Mesenchymal stem cell (in vitro differentiated cells and primary cell): Measurements from ENCODE around the gene GMPR.
"Not testable (repeated sequence)": the region's sequence is repeated elsewhere in the genome, so short reads cannot be mapped to it uniquely, and the experiment has no call there.

Experiments used
- DNase-seq: peaks from one replicate; pipeline ENCODE4 v3.0.0-alpha.2; 2013
- H2AFZ ChIP-seq: one replicate; pipeline ENCODE4 v1.6.1; 2013; ENCODE audit warnings: low read depth, mild to moderate bottlenecking, control low read depth, inconsistent platforms, low read length, moderate library complexity
- H2AK5ac ChIP-seq: 2 replicates; pipeline ENCODE4 v1.6.1; 2013; ENCODE audit warnings: low read length, moderate library complexity, mild to moderate bottlenecking, inconsistent platforms; ENCODE audit not compliant: severe bottlenecking
- H2BK120ac ChIP-seq: one replicate; pipeline ENCODE4 v1.6.1; 2013; ENCODE audit warnings: low read depth, mild to moderate bottlenecking, inconsistent platforms, low read length, moderate library complexity
- H2BK12ac ChIP-seq, 2 experiments: one replicate each; pipeline ENCODE4 v1.6.1; 2013; ENCODE audit warnings: inconsistent platforms in 2 of 2, low read length in 2 of 2, mild to moderate bottlenecking in 2 of 2, moderate library complexity in 2 of 2, control low read depth in 1 of 2
- H2BK15ac ChIP-seq: one replicate; pipeline ENCODE4 v1.6.1; 2013; ENCODE audit warnings: mild to moderate bottlenecking, low read depth, inconsistent platforms; ENCODE audit not compliant: poor library complexity, severe bottlenecking
- H2BK5ac ChIP-seq: 2 replicates; pipeline ENCODE4 v1.6.1; 2013; ENCODE audit warnings: low read depth, mild to moderate bottlenecking, low read length, control low read depth, inconsistent platforms; ENCODE audit not compliant: poor library complexity, severe bottlenecking
- H3K14ac ChIP-seq, 2 experiments: one replicate each; pipeline ENCODE4 v1.6.1; 2013; ENCODE audit warnings: inconsistent platforms in 2 of 2, low read length in 2 of 2, control low read depth in 1 of 2, mild to moderate bottlenecking in 1 of 2, moderate library complexity in 1 of 2
- H3K18ac ChIP-seq, 2 experiments: one replicate each; pipeline ENCODE4 v1.6.1; 2013; ENCODE audit warnings: inconsistent platforms in 2 of 2, low read length in 2 of 2, control low read depth in 1 of 2, low read depth in 1 of 2, mild to moderate bottlenecking in 1 of 2
- H3K23ac ChIP-seq, 2 experiments: one replicate each; pipeline ENCODE4 v1.6.1; 2013; ENCODE audit warnings: inconsistent platforms in 2 of 2, low read length in 2 of 2, mild to moderate bottlenecking in 2 of 2, moderate library complexity in 2 of 2, control low read depth in 1 of 2
- H3K27ac ChIP-seq: 2 replicates; pipeline ENCODE4 v1.5.1; 2013; ENCODE audit warnings: mild to moderate bottlenecking, moderate library complexity, low read length, control low read depth, inconsistent platforms; ENCODE audit not compliant: poor library complexity, severe bottlenecking
- H3K27me3 ChIP-seq, 2 experiments: 2 replicates each; pipeline versions ENCODE4 v1.6.1 to v1.7.0; 2013; ENCODE audit warnings: low read length in 2 of 2, mild to moderate bottlenecking in 2 of 2, moderate library complexity in 2 of 2, control low read depth in 1 of 2, inconsistent platforms in 1 of 2; ENCODE audit not compliant: control insufficient read depth in 1 of 2, insufficient read depth in 1 of 2
- H3K36me3 ChIP-seq, 2 experiments: 2 replicates each; pipeline versions ENCODE4 v1.6.1 to v1.7.0; 2013; ENCODE audit warnings: low read length in 2 of 2, control low read depth in 1 of 2, inconsistent platforms in 1 of 2, low read depth in 1 of 2, mild to moderate bottlenecking in 1 of 2; ENCODE audit not compliant: insufficient read depth in 2 of 2, control insufficient read depth in 1 of 2
- H3K4ac ChIP-seq, 2 experiments: one replicate each; pipeline ENCODE4 v1.6.1; 2013; ENCODE audit warnings: inconsistent platforms in 2 of 2, low read length in 2 of 2, mild to moderate bottlenecking in 2 of 2, moderate library complexity in 2 of 2, control low read depth in 1 of 2, low read depth in 1 of 2
- H3K4me1 ChIP-seq: 2 replicates; pipeline ENCODE4 v1.6.1; 2013; ENCODE audit warnings: low read depth, low read length, control low read depth; ENCODE audit not compliant: control insufficient read depth, insufficient read depth
- H3K4me2 ChIP-seq: 2 replicates; pipeline ENCODE4 v1.6.1; 2013; ENCODE audit warnings: low read length, mild to moderate bottlenecking, inconsistent platforms; ENCODE audit not compliant: poor library complexity, severe bottlenecking
- H3K4me3 ChIP-seq, 2 experiments: 2 replicates each; pipeline versions ENCODE4 v1.5.1 to v1.7.0; 2013; ENCODE audit warnings: low read length in 2 of 2, mild to moderate bottlenecking in 2 of 2, control low read depth in 1 of 2, low read depth in 1 of 2; ENCODE audit not compliant: insufficient read depth in 1 of 2
- H3K79me1 ChIP-seq: replicated peaks from 2 replicates; pipeline ENCODE4 v1.6.1; 2013; ENCODE audit warnings: mild to moderate bottlenecking, control low read depth, low read length, inconsistent platforms; ENCODE audit not compliant: poor library complexity, severe bottlenecking
- H3K9ac ChIP-seq: 2 replicates; pipeline ENCODE4 v1.7.0; 2013; ENCODE audit warnings: mild to moderate bottlenecking, low read length, moderate library complexity
- H3K9me3 ChIP-seq: 2 replicates; pipeline ENCODE4 v1.7.0; 2013; ENCODE audit warnings: mild to moderate bottlenecking, low read length; ENCODE audit not compliant: control insufficient read depth
- H4K8ac ChIP-seq: one replicate; pipeline ENCODE4 v1.6.1; 2013; ENCODE audit warnings: inconsistent platforms, mild to moderate bottlenecking, low read length, moderate library complexity
- H4K91ac ChIP-seq: one replicate; pipeline ENCODE4 v1.6.1; 2013; ENCODE audit warnings: mild to moderate bottlenecking, low read length, inconsistent platforms
- WGBS: methylation state at CpG from one replicate; pipeline ENCODE4 v1.1.7; 2013; ENCODE audit warnings: mixed read lengths; 5-methylcytosine and 5-hydroxymethylcytosine counted together

Gene GMPR

GRCh38 chr6:16263464-16264099, 25.2 kb downstream of the GMPR start:
- not testable (repeated sequence) for DNase-seq, H2BK15ac ChIP-seq, H3K9ac ChIP-seq

GRCh38 chr6:16264785-16265184, 26.4 kb downstream of the GMPR start:
- WGBS, result 62% methylated on average over 2 of the region's 2 CpGs
- no peak overlapping the region for H2AFZ ChIP-seq

More at GRCh38 chr6:16263464-16264099, 25.2 kb downstream of the GMPR start:
- H3K4ac ChIP-seq, H3K9me3 ChIP-seq, H3K14ac ChIP-seq, H2AFZ ChIP-seq, H2BK120ac ChIP-seq, H3K23ac ChIP-seq, H2BK12ac ChIP-seq, H3K18ac ChIP-seq, H2BK5ac ChIP-seq, H3K4me1 ChIP-seq, H4K8ac ChIP-seq, H3K27ac ChIP-seq, H4K91ac ChIP-seq, H3K27me3 ChIP-seq, H2AK5ac ChIP-seq, H3K4me2 ChIP-seq, H3K4me3 ChIP-seq, H3K36me3 ChIP-seq, H3K79me1 ChIP-seq: not testable (repeated sequence)
- 76% methylated on average over 13 of the region's 13 CpGs for WGBS

GRCh38 chr6:16265351-16266341, 27.3 kb downstream of the GMPR start:
- no peak overlapping the region for H2AK5ac ChIP-seq
- H4K8ac ChIP-seq, result no peak overlapping the region
- H2BK12ac ChIP-seq, result no peak overlapping the region
- no peak overlapping the region for H2BK120ac ChIP-seq
- no peak overlapping the region for H3K14ac ChIP-seq
- H2AFZ ChIP-seq, result no peak overlapping the region
- H3K27me3 ChIP-seq, result no peaks in the 10 kb centered on the region
- no peak overlapping the region for H2BK5ac ChIP-seq
- no peak for DNase-seq
- no peaks in the 10 kb centered on the region for H3K9me3 ChIP-seq
- H3K18ac ChIP-seq, result no peak overlapping the region
- peaks cover 0 to 3% of the 10 kb centered on the region in 2 experiments for H3K36me3 ChIP-seq
- no peak overlapping the region for H3K23ac ChIP-seq
- H3K4me2 ChIP-seq, result no peak overlapping the region
- H3K4me3 ChIP-seq, result no peak overlapping the region
- H3K27ac ChIP-seq, result no peak overlapping the region
- no peaks in the 10 kb centered on the region for H3K79me1 ChIP-seq
- H3K4me1 ChIP-seq, result no peaks in the 10 kb centered on the region
- H4K91ac ChIP-seq, result no peak overlapping the region
- H2BK15ac ChIP-seq, result no peak overlapping the region
- H3K4ac ChIP-seq, result no peak overlapping the region
- WGBS, result 98% methylated on average over 31 of the region's 31 CpGs
- H3K9ac ChIP-seq, result no peak overlapping the region

More at GRCh38 chr6:16264785-16265184, 26.4 kb downstream of the GMPR start:
- H4K91ac ChIP-seq, result no peak overlapping the region
- no peak overlapping the region for H3K4me3 ChIP-seq
- no peak overlapping the region for H2BK15ac ChIP-seq
- H2BK5ac ChIP-seq, result no peak overlapping the region
- no peak overlapping the region for H4K8ac ChIP-seq
- H3K23ac ChIP-seq, result no peak overlapping the region
- H2BK120ac ChIP-seq, result no peak overlapping the region
- H2AK5ac ChIP-seq, result no peak overlapping the region
- no peak for DNase-seq
- H3K9ac ChIP-seq, result no peak overlapping the region
- no peaks in the 10 kb centered on the region for H3K79me1 ChIP-seq
- no peak overlapping the region for H3K4me2 ChIP-seq
- H3K18ac ChIP-seq, result no peak overlapping the region
- H3K4me1 ChIP-seq, result no peaks in the 10 kb centered on the region
- peaks cover 0 to 3% of the 10 kb centered on the region in 2 experiments for H3K36me3 ChIP-seq
- no peaks in the 10 kb centered on the region for H3K9me3 ChIP-seq
- no peak overlapping the region for H3K27ac ChIP-seq
- H3K4ac ChIP-seq, result no peak overlapping the region
- no peaks in the 10 kb centered on the region for H3K27me3 ChIP-seq
- H2BK12ac ChIP-seq, result no peak overlapping the region
- no peak overlapping the region for H3K14ac ChIP-seq
